H1 (cell line): Measurements from ENCODE around the gene HDC. TPM values are rescaled to one million over a fixed set of nuclear protein-coding genes. Genes with fewer than 3 reads are reported as not detected.

ENCODE experiments used
- CTCF ChIA-PET: fragments of 300-600 bp; sonication (Branson Sonifier 250); formaldehyde crosslinking; loops from one replicate; lab custom pipeline; 2021; ENCODE audit not compliant: partially characterized antibody; lab: Charles Lee
- POLR2A ChIA-PET: fragments of 300-600 bp; sonication (Branson Sonifier 250); formaldehyde crosslinking; loops from one replicate; lab custom pipeline; 2021; ENCODE audit warnings: inconsistent platforms; ENCODE audit not compliant: partially characterized antibody; lab: Charles Lee
- DNase-seq, 2 experiments: peaks; one replicate each; pipeline versions ENCODE4 v3.0.0 to v3.0.0-alpha.2; 2010 to 2022; ENCODE audit warnings: low spot score in 2 of 2, low read depth in 1 of 2, mixed read lengths in 1 of 2
- FAIRE-seq: peaks from 2 replicates; lab custom pipeline; 2011; peaks lifted over from hg19 to GRCh38; lab: Jason Lieb, UNC
- H2AFZ ChIP-seq: 2 replicates; pipeline ENCODE4 v1.8.1; 2012; ENCODE audit warnings: low read length, inconsistent platforms
- H2AK5ac ChIP-seq: 2 replicates; pipeline ENCODE4 v1.6.1; 2013; ENCODE audit warnings: low read depth, low read length
- H2BK120ac ChIP-seq: replicated peaks from 2 replicates; pipeline ENCODE3; 2013; ENCODE audit warnings: low read depth, low read length, inconsistent platforms
- H2BK12ac ChIP-seq: 2 replicates; pipeline ENCODE4 v1.6.1; 2013; ENCODE audit warnings: low read depth, low read length
- H2BK15ac ChIP-seq: 2 replicates; pipeline ENCODE4 v1.6.1; 2013; ENCODE audit warnings: low read length
- H2BK20ac ChIP-seq: 2 replicates; pipeline ENCODE4 v1.6.1; 2013; ENCODE audit warnings: low read length
- H2BK5ac ChIP-seq: 2 replicates; pipeline ENCODE4 v1.6.1; 2013; ENCODE audit warnings: low read depth, low read length
- H3K14ac ChIP-seq: 2 replicates; pipeline ENCODE4 v1.6.1; 2013; ENCODE audit warnings: inconsistent platforms; ENCODE audit not compliant: insufficient read length
- H3K18ac ChIP-seq: 2 replicates; pipeline ENCODE4 v1.6.1; 2013; ENCODE audit warnings: low read length; ENCODE audit errors: extremely low read depth
- H3K23ac ChIP-seq: 2 replicates; pipeline ENCODE4 v1.6.1; 2013; ENCODE audit warnings: inconsistent platforms; ENCODE audit not compliant: insufficient read length
- H3K23me2 ChIP-seq: 2 replicates; pipeline ENCODE4 v1.6.1; 2013; ENCODE audit warnings: low read depth, low read length
- H3K27ac ChIP-seq: 2 replicates; pipeline ENCODE4 v1.6.1; 2011; ENCODE audit warnings: low read depth, low read length, inconsistent platforms
- H3K27me3 ChIP-seq, 4 experiments: replicated peaks in 1 of 4; 1 replicate in 1 of 4; 2 replicates in 3 of 4; pipeline versions ENCODE4 v1.6.1 to v1.8.1; 2011 to 2013; ENCODE audit warnings: low read length in 3 of 4, mild to moderate bottlenecking in 3 of 4, inconsistent platforms in 2 of 4, mixed read lengths in 2 of 4, moderate library complexity in 1 of 4; ENCODE audit not compliant: control insufficient read depth in 3 of 4, insufficient read depth in 3 of 4; ENCODE audit errors: extremely low read depth in 1 of 4
- H3K36me3 ChIP-seq, 4 experiments: 2 replicates each; pipeline versions ENCODE4 v1.6.1 to v1.8.1; 2011 to 2013; ENCODE audit warnings: mild to moderate bottlenecking in 4 of 4, low read length in 3 of 4, moderate library complexity in 2 of 4, control low read depth in 1 of 4, inconsistent platforms in 1 of 4; ENCODE audit not compliant: insufficient read depth in 4 of 4, control insufficient read depth in 2 of 4
- H3K4ac ChIP-seq: replicated peaks from 2 replicates; pipeline ENCODE3; 2013; ENCODE audit warnings: low read length, low read depth, mixed read lengths, inconsistent platforms; ENCODE audit not compliant: insufficient read length
- H3K4me1 ChIP-seq, 4 experiments: replicated peaks in 1 of 4; 1 replicate in 1 of 4; 2 replicates in 3 of 4; pipeline versions ENCODE4 v1.6.1 to v1.8.1; 2011 to 2013; ENCODE audit warnings: low read length in 3 of 4, inconsistent platforms in 2 of 4, mixed read lengths in 1 of 4; ENCODE audit not compliant: insufficient read depth in 4 of 4, control insufficient read depth in 3 of 4
- H3K4me2 ChIP-seq, 2 experiments: 2 replicates each; pipeline versions ENCODE4 v1.6.1 to v1.8.1; 2011 to 2013; ENCODE audit warnings: low read depth in 2 of 2, low read length in 2 of 2, control low read depth in 1 of 2, inconsistent platforms in 1 of 2, mild to moderate bottlenecking in 1 of 2; ENCODE audit not compliant: insufficient read depth in 1 of 2
- H3K4me3 ChIP-seq, 4 experiments: fragments of 200-600, 300-600 bp in 1 of 4; sonication (generic), shearing (Covaris generic), sonication (Bioruptor Twin) in 1 of 4; 2 replicates each; pipeline versions ENCODE4 v1.5.1 to v1.8.1; 2011 to 2016; ENCODE audit warnings: low read length in 4 of 4, low read depth in 3 of 4, control low read depth in 2 of 4, inconsistent platforms in 2 of 4, mild to moderate bottlenecking in 2 of 4, mixed read lengths in 1 of 4, moderate library complexity in 1 of 4; ENCODE audit not compliant: insufficient read depth in 2 of 4; ENCODE audit errors: extremely low read depth in 1 of 4
- H3K56ac ChIP-seq: replicated peaks from 2 replicates; pipeline ENCODE3; 2013; ENCODE audit warnings: low read depth, mild to moderate bottlenecking, mixed read lengths, low read length, inconsistent platforms; ENCODE audit not compliant: insufficient read length
- H3K79me1 ChIP-seq: 2 replicates; pipeline ENCODE4 v1.6.1; 2013; ENCODE audit warnings: low read depth, low read length, control low read depth
- H3K79me2 ChIP-seq, 2 experiments: 2 replicates each; pipeline versions ENCODE4 v1.6.1 to v1.8.1; 2012 to 2013; ENCODE audit warnings: low read length in 2 of 2, mild to moderate bottlenecking in 2 of 2, inconsistent platforms in 1 of 2; ENCODE audit not compliant: insufficient read depth in 2 of 2, control insufficient read depth in 1 of 2
- H3K9ac ChIP-seq, 4 experiments: replicated peaks in 1 of 4; 1 replicate in 1 of 4; 2 replicates in 3 of 4; pipeline versions ENCODE4 v1.6.1 to v1.8.1; 2011 to 2013; ENCODE audit warnings: low read depth in 3 of 4, low read length in 3 of 4, control low read depth in 2 of 4, mild to moderate bottlenecking in 2 of 4, moderate library complexity in 2 of 4, inconsistent platforms in 1 of 4; ENCODE audit errors: extremely low read depth in 1 of 4
- H3K9me3 ChIP-seq, 2 experiments: 2 replicates each; pipeline versions ENCODE4 v1.6.1 to v1.8.1; 2012 to 2013; ENCODE audit warnings: mild to moderate bottlenecking in 2 of 2, moderate library complexity in 2 of 2, control low read depth in 1 of 2, inconsistent platforms in 1 of 2, low read depth in 1 of 2, low read length in 1 of 2, mixed read lengths in 1 of 2; ENCODE audit not compliant: insufficient read depth in 2 of 2
- H4K20me1 ChIP-seq, 2 experiments: replicated peaks in 1 of 2; 2 replicates each; pipeline versions ENCODE3 to v1.8.1; 2011 to 2013; ENCODE audit warnings: inconsistent platforms in 2 of 2, low read length in 2 of 2, mild to moderate bottlenecking in 1 of 2; ENCODE audit not compliant: insufficient read depth in 2 of 2, control insufficient read depth in 1 of 2
- H4K5ac ChIP-seq: 2 replicates; pipeline ENCODE4 v1.6.1; 2013; ENCODE audit warnings: low read length, low read depth, mixed read lengths, inconsistent platforms; ENCODE audit not compliant: insufficient read length
- H4K8ac ChIP-seq: 2 replicates; pipeline ENCODE4 v1.8.0; 2013; ENCODE audit warnings: mild to moderate bottlenecking, moderate library complexity, low read length, inconsistent platforms; ENCODE audit not compliant: insufficient read depth; ENCODE audit errors: extremely low read depth
- H4K91ac ChIP-seq: replicated peaks from 2 replicates; pipeline ENCODE3; 2013; ENCODE audit warnings: low read length, mixed read lengths, inconsistent platforms; ENCODE audit not compliant: insufficient read length
- BCL11A ChIP-seq, 2 experiments: IDR thresholded peaks; one replicate each; pipeline ENCODE4 v1.6.1; 2011; ENCODE audit warnings: low read depth in 2 of 2, low read length in 2 of 2, mild to moderate bottlenecking in 2 of 2
- BRCA1 ChIP-seq: IDR thresholded peaks from 2 replicates; pipeline ENCODE4 v1.6.1; 2012; ENCODE audit warnings: low read depth, low read length, improper control_type of control experiment
- CHD2 ChIP-seq: IDR thresholded peaks from 2 replicates; pipeline ENCODE4 v1.6.1; 2012; ENCODE audit warnings: low read length, improper control_type of control experiment
- CTCF ChIP-seq, 3 experiments: IDR thresholded peaks; 1 replicate in 2 of 3; 2 replicates in 1 of 3; pipeline versions ENCODE4 v1.5.1 to v1.6.1; 2011; ENCODE audit warnings: low read length in 3 of 3, mild to moderate bottlenecking in 3 of 3, inconsistent platforms in 2 of 3, low read depth in 1 of 3, moderate library complexity in 1 of 3; ENCODE audit not compliant: insufficient read depth in 1 of 3; ENCODE audit errors: control extremely low read depth in 1 of 3
- E2F6 ChIP-seq: IDR thresholded peaks from 2 replicates; pipeline ENCODE4 v1.6.1; 2012; ENCODE audit warnings: inconsistent platforms
- NRF1 ChIP-seq: IDR thresholded peaks from 2 replicates; pipeline ENCODE4 v1.6.1; 2011; ENCODE audit warnings: mild to moderate bottlenecking, low read depth, low read length, improper control_type of control experiment
- POU5F1 ChIP-seq: IDR thresholded peaks from 2 replicates; pipeline ENCODE4 v1.6.1; 2011; ENCODE audit warnings: low read depth, mild to moderate bottlenecking, low read length, moderate library complexity
- RFX5 ChIP-seq: IDR thresholded peaks from 2 replicates; pipeline ENCODE4 v1.6.1; 2011; ENCODE audit warnings: low read depth, low read length, improper control_type of control experiment, borderline replicate concordance
- SUZ12 ChIP-seq: fragments of 200-600 bp; sonication (generic); IDR thresholded peaks from 2 replicates; pipeline ENCODE4 v1.6.1; 2012; ENCODE audit warnings: mild to moderate bottlenecking, inconsistent platforms, low read length, moderate library complexity, mixed read lengths
- TAF7 ChIP-seq: optimal IDR thresholded peaks from 2 replicates; pipeline ENCODE3; 2011; ENCODE audit warnings: low read depth, mild to moderate bottlenecking, inconsistent platforms, low read length, moderate library complexity, borderline replicate concordance
- WGBS, 2 experiments: shearing (Covaris generic) in 1 of 2; methylation state at CpG; one replicate each; pipeline versions ENCODE4 v1.1.6 to v1.1.7; 2013 to 2015; ENCODE audit warnings: low lambda C conversion rate in 2 of 2, mixed read lengths in 2 of 2, inconsistent platforms in 1 of 2, low coverage in 1 of 2, missing lambda C conversion rate in 1 of 2; ENCODE audit not compliant: insufficient replicate concordance in 2 of 2, insufficient coverage in 1 of 2, insufficient read length in 1 of 2; ENCODE audit errors: extremely low coverage in 1 of 2, missing lambda C conversion rate in 1 of 2; 5-methylcytosine and 5-hydroxymethylcytosine counted together
- polyA plus RNA-seq, 7 experiments: library from polyadenylated mRNA; depleted of rRNA in 3 of 7; stranded (reverse) in 5 of 7; unstranded in 2 of 7; fragments of >200 nt in 5 of 7; fragments of 200-250 nt in 2 of 7; gene quantifications; 1 replicate in 5 of 7; 2 replicates in 1 of 7; 4 replicates in 1 of 7; pipeline versions ENCODE4 v1.2.1 to v1.2.3, GENCODE V29; 2011 to 2013; ENCODE audit warnings: missing spikeins in 2 of 7, mixed read lengths in 2 of 7
- total RNA-seq: library from RNA; stranded (reverse); fragmentation: NEBNext Ultra II Directional; extraction: Animal tissue kit (Norgen Biotek cat#: 25700); gene quantifications from 2 replicates; pipeline ENCODE4 v1.2.1, GENCODE V29; 2021

HDC gene
- total and polyA plus RNA-seq, 2 of the 8 experiments (the other 6 are each of a cell fraction or from before 2014, with no cell fraction given), result 0.20 to 0.22 TPM

- no peak overlapping the region for H3K18ac ChIP-seq
- no peak overlapping the region for H2BK5ac ChIP-seq
- no peak overlapping the region for H4K8ac ChIP-seq
- ChIA-PET POLR2A (no interaction called here), CTCF (interaction anchor here (0.6 to 4.8 kb wide), 8 partner anchors 10 to 377 kb away, joined by 3 to 37 read pairs (median 3); no protein-coding TSS in a partner anchor)
- H4K91ac ChIP-seq, result no peak overlapping the region
- no peak overlapping the region for H3K14ac ChIP-seq
- H2AFZ ChIP-seq, result 0 out of 2 replicates have a peak overlapping the region, but pooled peaks have one; percentile 71
- H3K79me2 ChIP-seq, result no peaks in the 10 kb centered on the region
- H2AK5ac ChIP-seq, result no peak overlapping the region
- no peak overlapping the region for H2BK120ac ChIP-seq
- no peak overlapping the region for H3K27ac ChIP-seq
- no peak for FAIRE-seq
- no peak overlapping the region for H2BK20ac ChIP-seq
- no peaks in the 10 kb centered on the region for H3K27me3 ChIP-seq
- H3K9ac ChIP-seq, result no peak overlapping the region
- H4K20me1 ChIP-seq, result no peaks in the 10 kb centered on the region
- 97% methylated on average over 7 of the region's 11 CpGs; no CpG with 5 or more reads in 1 of the 2 experiments for WGBS, 2 experiments
- no peak overlapping the region for H3K23ac ChIP-seq
- H3K4me1 ChIP-seq, result no peaks in the 10 kb centered on the region
- H3K56ac ChIP-seq, result no peak overlapping the region
- no peaks in the 10 kb centered on the region for H3K23me2 ChIP-seq
- no peak overlapping the region for H4K5ac ChIP-seq
- H3K9me3 ChIP-seq, result no peaks in the 10 kb centered on the region
- H3K36me3 ChIP-seq, result no peaks in the 10 kb centered on the region
- no peaks in the 10 kb centered on the region for H3K79me1 ChIP-seq
- H3K4me2 ChIP-seq, result no peak overlapping the region
- H3K4me3 ChIP-seq, result no peak overlapping the region
- no peak for DNase-seq
- no peak overlapping the region for H3K4ac ChIP-seq
- H2BK15ac ChIP-seq, result no peak overlapping the region
- H2BK12ac ChIP-seq, result no peak overlapping the region
- no peak for TF ChIP-seq RFX5
- TF ChIP-seq SUZ12, result no peak
- TF ChIP-seq BCL11A (IDR thresholded peaks at IDR 0.05; ENCODE audit: low read depth in 2 of 2, low read length in 2 of 2), result no peak
- TF ChIP-seq CTCF (IDR thresholded peaks at IDR 0.05; ENCODE audit: control extremely low read depth in 1 of 3, insufficient read depth in 1 of 3, low read depth in 1 of 3, low read length in 3 of 3), result peak in 2 of 3 experiments; percentile 11 to 19; a peak in 2 of 4 replicates
- no peak for TF ChIP-seq BRCA1
- TF ChIP-seq POU5F1, result no peak
- TF ChIP-seq CHD2, result no peak
- TF ChIP-seq E2F6, result no peak
- no peak for TF ChIP-seq TAF7
- TF ChIP-seq NRF1, result no peak
Observed at GRCh38 chr15:50251638-50252182, 13.8 kb downstream of the HDC start.
